GM12878 (cell line): ENCODE data around the gene EEF1AKMT3. TPM values are rescaled to one million over a fixed set of nuclear protein-coding genes. Genes with fewer than 3 reads are reported as not detected.
A peak's percentile ranks its signal among the peaks of the same experiment; 100 is the strongest.

Source experiments
- ATAC-seq: fragments of 200-7000 bp; cut with Tn5 transposase; 3 replicates; pipeline ENCODE4 v1.9.1; 2020; ENCODE audit warnings: mild to moderate bottlenecking, moderate library complexity
- BruUV-seq: library from RNA; stranded (reverse); fragments of 400-500 nt; replicated peaks from 2 replicates; lab custom pipeline; 2021; lab: Mats Ljungman, UMichigan
- CTCF ChIA-PET: fragments of 300-600 bp; sonication (Branson Sonifier 250); formaldehyde crosslinking; extraction: SDS; loops from one replicate; lab custom pipeline; 2021; ENCODE audit warnings: inconsistent platforms; lab: Yijun Ruan, JAX
- POLR2A ChIA-PET: fragments of 350-600 bp; formaldehyde crosslinking; extraction: SDS; loops from one replicate; lab custom pipeline; 2021; ENCODE audit warnings: inconsistent platforms; lab: Charles Lee
- RAD21 ChIA-PET: fragments of 300-600 bp; sonication (Branson Sonifier 250); formaldehyde crosslinking; loops from one replicate; lab custom pipeline; 2023; ENCODE audit warnings: antibody characterized with exemption; ENCODE audit not compliant: unreplicated experiment; lab: Charles Lee
- SMC1A ChIA-PET: fragments of 300-600 bp; sonication (Branson Sonifier 250); formaldehyde crosslinking; loops from one replicate; lab custom pipeline; 2023; ENCODE audit not compliant: unreplicated experiment, uncharacterized antibody; lab: Charles Lee
- DNase-seq: peaks from one replicate; pipeline ENCODE4 v3.0.0-alpha.2; 2011; ENCODE audit warnings: low read depth, low spot score
- FAIRE-seq: peaks from 3 replicates; lab custom pipeline; 2011; peaks lifted over from hg19 to GRCh38; lab: Jason Lieb, UNC
- H2AFZ ChIP-seq: 2 replicates; pipeline ENCODE4 v1.6.0; 2011; ENCODE audit warnings: low read depth, low read length, control low read depth; ENCODE audit not compliant: control insufficient read depth
- H3K27ac ChIP-seq: 2 replicates; pipeline ENCODE4 v1.5.1; 2011; ENCODE audit warnings: control low read depth; ENCODE audit not compliant: control insufficient read depth, insufficient read depth
- H3K27me3 ChIP-seq, 2 experiments: replicated peaks in 1 of 2; 2 replicates each; pipeline versions ENCODE4 v1.6.0 to v1.6.1; 2011; ENCODE audit warnings: low read length in 1 of 2; ENCODE audit not compliant: control insufficient read depth in 2 of 2, insufficient read depth in 2 of 2
- H3K36me3 ChIP-seq, 2 experiments: 2 replicates each; pipeline ENCODE4 v1.5.1; 2011; ENCODE audit warnings: low read length in 1 of 2; ENCODE audit not compliant: control insufficient read depth in 2 of 2, insufficient read depth in 2 of 2
- H3K4me1 ChIP-seq: 2 replicates; pipeline ENCODE4 v1.6.1; 2011; ENCODE audit warnings: mild to moderate bottlenecking, low read length, moderate library complexity, mixed read lengths; ENCODE audit not compliant: control insufficient read depth, insufficient read depth
- H3K4me2 ChIP-seq: 2 replicates; pipeline ENCODE4 v1.6.0; 2011; ENCODE audit warnings: control low read depth; ENCODE audit not compliant: control insufficient read depth, insufficient read depth
- H3K4me3 ChIP-seq: fragments of 200-600 bp; sonication (generic); 2 replicates; pipeline ENCODE4 v1.5.1; 2016
- H3K79me2 ChIP-seq: 2 replicates; pipeline ENCODE4 v1.6.0; 2011; ENCODE audit warnings: low read length; ENCODE audit not compliant: control insufficient read depth, insufficient read depth
- H3K9ac ChIP-seq: 2 replicates; pipeline ENCODE4 v1.8.0; 2011; ENCODE audit warnings: low read length, control low read depth, mixed read lengths; ENCODE audit not compliant: control insufficient read depth, insufficient read depth
- H3K9me3 ChIP-seq: replicated peaks from 3 replicates; pipeline ENCODE4 v1.5.1; 2011; ENCODE audit warnings: mild to moderate bottlenecking, low read length; ENCODE audit not compliant: control insufficient read depth, insufficient read depth
- H4K20me1 ChIP-seq: 2 replicates; pipeline ENCODE4 v1.6.0; 2011; ENCODE audit not compliant: control insufficient read depth, insufficient read depth
- MEF2A ChIP-seq: IDR thresholded peaks from 2 replicates; pipeline ENCODE4 v1.6.1; 2011; ENCODE audit warnings: low read depth, mild to moderate bottlenecking, low read length, moderate library complexity; ENCODE audit not compliant: insufficient read depth
- POLR2A ChIP-seq: IDR thresholded peaks from 2 replicates; pipeline ENCODE4 v1.6.1; 2011; ENCODE audit warnings: low read depth, mild to moderate bottlenecking, low read length
- RB1 ChIP-seq: fragments of 450-650 bp; formaldehyde crosslinking; IDR thresholded peaks from 2 replicates; pipeline ENCODE4 v1.6.1; 2017; ENCODE audit warnings: mild to moderate bottlenecking, borderline replicate concordance
- RCOR1 ChIP-seq: conservative IDR thresholded peaks from 2 replicates; pipeline ENCODE4 v1.6.1; 2012; ENCODE audit warnings: low read depth, low read length, improper control_type of control experiment
- WGBS: methylation state at CpG from one replicate; pipeline ENCODE4 v1.1.6; 2016; ENCODE audit warnings: low lambda C conversion rate; ENCODE audit not compliant: insufficient replicate concordance, insufficient coverage; ENCODE audit errors: missing lambda C conversion rate; 5-methylcytosine and 5-hydroxymethylcytosine counted together
- in situ Hi-C: fragments of 300-500 bp; cut with MboI; formaldehyde crosslinking; loops from 9 replicates; pipeline ENCODE4 v1.14.3; 2018; ENCODE audit warnings: mixed read lengths
- intact Hi-C: fragments of 100-400 bp; cut with micrococcal nuclease; formaldehyde crosslinking; loops from one replicate; pipeline ENCODE4 v1.14.2; 2022; ENCODE audit not compliant: unreplicated experiment
- polyA plus RNA-seq, 11 experiments: library from polyadenylated mRNA; depleted of rRNA in 4 of 11; unstranded in 6 of 11; stranded (reverse) in 5 of 11; fragments of >200 nt; fragmentation: Nextera tagmentation in 4 of 11; fragmentation: Illumina TruSeq in 1 of 11; extraction: Ambion mirVana in 4 of 11; extraction: Trizol in 1 of 11; gene quantifications; 1 replicate in 1 of 11; 2 replicates in 10 of 11; pipeline versions ENCODE4 v1.2.1 to v1.2.3, GENCODE V29; 2011 to 2016; ENCODE audit warnings: inconsistent platforms in 2 of 11, missing spikeins in 2 of 11, low read depth in 1 of 11
- total RNA-seq, 4 experiments: library from RNA; depleted of rRNA in 3 of 4; stranded (reverse); fragments of >200 nt in 3 of 4; fragmentation: Illumina TruSeq in 1 of 4; extraction: Trizol in 1 of 4; gene quantifications; 2 replicates each; pipeline versions ENCODE4 v1.2.1 to v1.2.3, GENCODE V29; 2013 to 2021
- TF ChIP-seq, protein P1 (sequence below): fragments of 150-350 bp; IDR thresholded peaks from 2 replicates; pipeline ENCODE4 v1.6.1; 2014; ENCODE audit warnings: mild to moderate bottlenecking, low read depth, low read length
- TF ChIP-seq, protein P2 (sequence below): fragments of 450-650 bp; IDR thresholded peaks from 2 replicates; pipeline ENCODE4 v1.6.1; 2016; ENCODE audit warnings: mild to moderate bottlenecking, moderate library complexity, borderline replicate concordance

The EEF1AKMT3 gene
- total and polyA plus RNA-seq, 10 of the 15 experiments (the other 5 are each of a cell fraction or from before 2014, with no cell fraction given) = 1.2 to 8.2 (median 3.5) TPM

DNA sequence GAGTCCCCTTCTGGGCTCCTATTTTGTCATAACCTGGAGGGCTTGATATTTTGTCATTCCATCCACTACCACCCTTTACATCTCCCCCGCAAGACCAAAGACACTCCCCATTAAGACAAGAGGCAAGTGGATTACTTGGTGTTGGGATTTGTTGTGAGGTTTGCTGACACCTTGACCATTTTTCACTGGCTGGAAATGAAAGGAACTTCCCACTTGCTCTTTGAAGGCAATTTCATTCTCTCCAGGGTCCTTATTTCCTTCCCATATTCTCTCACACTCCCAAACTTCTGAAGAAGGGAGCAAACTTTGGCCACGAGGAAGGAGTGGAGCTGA is 48.8 kb upstream of the EEF1AKMT3 start (continued):
- no peak for TF ChIP-seq RB1
- TF ChIP-seq MEF2A = no peak
- TF ChIP-seq, protein P1, sequence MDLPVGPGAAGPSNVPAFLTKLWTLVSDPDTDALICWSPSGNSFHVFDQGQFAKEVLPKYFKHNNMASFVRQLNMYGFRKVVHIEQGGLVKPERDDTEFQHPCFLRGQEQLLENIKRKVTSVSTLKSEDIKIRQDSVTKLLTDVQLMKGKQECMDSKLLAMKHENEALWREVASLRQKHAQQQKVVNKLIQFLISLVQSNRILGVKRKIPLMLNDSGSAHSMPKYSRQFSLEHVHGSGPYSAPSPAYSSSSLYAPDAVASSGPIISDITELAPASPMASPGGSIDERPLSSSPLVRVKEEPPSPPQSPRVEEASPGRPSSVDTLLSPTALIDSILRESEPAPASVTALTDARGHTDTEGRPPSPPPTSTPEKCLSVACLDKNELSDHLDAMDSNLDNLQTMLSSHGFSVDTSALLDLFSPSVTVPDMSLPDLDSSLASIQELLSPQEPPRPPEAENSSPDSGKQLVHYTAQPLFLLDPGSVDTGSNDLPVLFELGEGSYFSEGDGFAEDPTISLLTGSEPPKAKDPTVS = no peak

DNA sequence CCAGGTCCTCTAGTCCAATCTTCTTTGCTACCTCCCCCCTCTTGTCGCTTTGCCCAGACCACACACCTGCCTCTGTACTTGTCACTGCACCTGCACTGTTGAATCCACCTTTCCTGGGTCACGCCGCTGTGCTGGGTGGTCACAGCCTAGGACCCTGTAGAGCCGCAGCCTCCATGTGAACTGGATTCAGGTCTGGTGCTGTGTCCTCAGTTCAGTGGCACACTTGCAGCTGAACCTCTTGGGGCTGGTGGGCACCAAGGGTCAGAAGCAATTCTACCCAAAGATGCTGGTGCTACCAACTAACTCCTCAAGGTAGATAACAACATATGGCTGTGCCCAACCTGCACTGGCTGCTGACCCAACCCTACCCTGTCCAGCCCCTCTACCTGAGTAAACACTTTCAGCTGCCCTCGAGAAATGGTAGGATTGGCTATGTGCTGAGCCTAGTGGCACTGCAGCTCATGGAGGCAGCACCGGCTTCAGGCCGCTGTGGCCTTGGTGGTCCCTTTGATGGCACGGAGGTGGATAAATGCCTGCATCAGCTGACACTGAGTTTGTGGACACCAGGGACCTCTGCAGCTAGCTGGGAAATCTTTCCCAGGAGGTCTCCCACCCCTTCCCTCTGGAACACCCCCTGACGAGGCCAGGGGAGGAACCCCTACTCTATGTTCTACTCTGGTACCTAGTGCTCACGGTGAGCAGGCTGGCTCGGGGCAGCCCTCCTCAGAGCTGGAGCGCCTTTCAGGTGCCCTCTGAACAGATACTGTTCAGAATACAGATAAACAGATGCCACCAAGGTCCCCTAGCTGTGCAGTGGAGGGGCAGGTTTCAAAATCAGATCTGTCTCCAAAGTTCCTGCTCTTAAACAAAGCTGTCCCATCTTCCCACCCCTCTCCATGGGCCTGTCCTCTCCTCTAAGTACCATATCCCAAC is 48.1 kb upstream of the EEF1AKMT3 start:
- POLR2A ChIA-PET = interaction anchor here (0.6 to 0.9 kb wide), 2 partner anchors 17 to 367 kb away, joined by 3 read pairs; no protein-coding TSS in a partner anchor
- no peaks in the 10 kb centered on the region for H4K20me1 ChIP-seq
- intact Hi-C loops = no loop called here
- CTCF ChIA-PET = interaction anchor here (0.6 kb wide), 1 partner anchor 158 kb away, joined by 3 read pairs; no protein-coding TSS in a partner anchor
- peak; percentile 14; the same call in 1 of the 3 replicates for ATAC-seq
- SMC1A ChIA-PET = no interaction called here
- H3K79me2 ChIP-seq = no peaks in the 10 kb centered on the region
- H3K27me3 ChIP-seq = no peaks in the 10 kb centered on the region
- TF ChIP-seq, protein P2, sequence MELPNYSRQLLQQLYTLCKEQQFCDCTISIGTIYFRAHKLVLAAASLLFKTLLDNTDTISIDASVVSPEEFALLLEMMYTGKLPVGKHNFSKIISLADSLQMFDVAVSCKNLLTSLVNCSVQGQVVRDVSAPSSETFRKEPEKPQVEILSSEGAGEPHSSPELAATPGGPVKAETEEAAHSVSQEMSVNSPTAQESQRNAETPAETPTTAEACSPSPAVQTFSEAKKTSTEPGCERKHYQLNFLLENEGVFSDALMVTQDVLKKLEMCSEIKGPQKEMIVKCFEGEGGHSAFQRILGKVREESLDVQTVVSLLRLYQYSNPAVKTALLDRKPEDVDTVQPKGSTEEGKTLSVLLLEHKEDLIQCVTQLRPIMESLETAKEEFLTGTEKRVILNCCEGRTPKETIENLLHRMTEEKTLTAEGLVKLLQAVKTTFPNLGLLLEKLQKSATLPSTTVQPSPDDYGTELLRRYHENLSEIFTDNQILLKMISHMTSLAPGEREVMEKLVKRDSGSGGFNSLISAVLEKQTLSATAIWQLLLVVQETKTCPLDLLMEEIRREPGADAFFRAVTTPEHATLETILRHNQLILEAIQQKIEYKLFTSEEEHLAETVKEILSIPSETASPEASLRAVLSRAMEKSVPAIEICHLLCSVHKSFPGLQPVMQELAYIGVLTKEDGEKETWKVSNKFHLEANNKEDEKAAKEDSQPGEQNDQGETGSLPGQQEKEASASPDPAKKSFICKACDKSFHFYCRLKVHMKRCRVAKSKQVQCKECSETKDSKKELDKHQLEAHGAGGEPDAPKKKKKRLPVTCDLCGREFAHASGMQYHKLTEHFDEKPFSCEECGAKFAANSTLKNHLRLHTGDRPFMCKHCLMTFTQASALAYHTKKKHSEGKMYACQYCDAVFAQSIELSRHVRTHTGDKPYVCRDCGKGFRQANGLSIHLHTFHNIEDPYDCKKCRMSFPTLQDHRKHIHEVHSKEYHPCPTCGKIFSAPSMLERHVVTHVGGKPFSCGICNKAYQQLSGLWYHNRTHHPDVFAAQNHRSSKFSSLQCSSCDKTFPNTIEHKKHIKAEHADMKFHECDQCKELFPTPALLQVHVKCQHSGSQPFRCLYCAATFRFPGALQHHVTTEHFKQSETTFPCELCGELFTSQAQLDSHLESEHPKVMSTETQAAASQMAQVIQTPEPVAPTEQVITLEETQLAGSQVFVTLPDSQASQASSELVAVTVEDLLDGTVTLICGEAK = no peak
- no peak for TF ChIP-seq RCOR1
- TF ChIP-seq POLR2A = peak; percentile 52; the same call in 1 of the 2 replicates
- no peaks in the 10 kb centered on the region for H3K4me1 ChIP-seq
- TSS peak; percentile 55 for BruUV-seq
- no peak overlapping the region for H2AFZ ChIP-seq
- no peak for DNase-seq
- 91% methylated on average over 12 of the region's 12 CpGs for WGBS
- H3K27ac ChIP-seq = no peak overlapping the region
- H3K9me3 ChIP-seq = no peaks in the 10 kb centered on the region
- in situ Hi-C loops = no loop called here
- RAD21 ChIA-PET = no interaction called here
- no peak overlapping the region for H3K4me3 ChIP-seq
- H3K4me2 ChIP-seq = no peak overlapping the region
- no peak overlapping the region for H3K9ac ChIP-seq
- H3K36me3 ChIP-seq = peaks cover 6 to 8% of the 10 kb centered on the region in 2 experiments; a peak in 3 of 4 replicates
- FAIRE-seq = no peak
